Measurements from ENCODE around the gene MAMSTR.

MAMSTR gene

GRCh38 chr19:48674216-48674809 is 45.2 kb downstream of the MAMSTR start:
- Histone ChIP-seq H3K27me3 (replicated peaks; ENCODE audit: control insufficient read depth, insufficient read depth, low read length) (no peaks in the 10 kb centered on the region), H3K4me3 (replicated peaks; ENCODE audit: low read depth, low read length) (no peak overlapping the region), H3K36me3 (ENCODE audit: control insufficient read depth, insufficient read depth, low read length) (no peaks in the 10 kb centered on the region)
- TF ChIP-seq CTCF (IDR thresholded peaks at IDR 0.05; ENCODE audit: insufficient read depth, low read length, poor library complexity, severe bottlenecking), result no peak
- no peak for DNase-seq (ENCODE audit: extremely low read depth, insufficient read length)

GRCh38 chr19:48673436-48674100 is 46.0 kb downstream of the MAMSTR start:
- Histone ChIP-seq H3K27me3 (replicated peaks; ENCODE audit: control insufficient read depth, insufficient read depth, low read length) (no peaks in the 10 kb centered on the region), H3K4me3 (replicated peaks; ENCODE audit: low read depth, low read length) (no peak overlapping the region), H3K36me3 (ENCODE audit: control insufficient read depth, insufficient read depth, low read length) (no peaks in the 10 kb centered on the region)
- TF ChIP-seq CTCF (IDR thresholded peaks at IDR 0.05; ENCODE audit: insufficient read depth, low read length, poor library complexity, severe bottlenecking), result no peak
- DNase-seq (ENCODE audit: extremely low read depth, insufficient read length), result no peak

- H3K27me3 ChIP-seq (replicated peaks; ENCODE audit: control insufficient read depth, insufficient read depth, low read length), result no peaks in the 10 kb centered on the region
- no peak within 1 kb of the TSS for H3K4me3 ChIP-seq (replicated peaks; ENCODE audit: low read depth, low read length)
- no peak for TF ChIP-seq CTCF (IDR thresholded peaks at IDR 0.05; ENCODE audit: insufficient read depth, low read length, poor library complexity, severe bottlenecking)
- no peak for DNase-seq (ENCODE audit: extremely low read depth, insufficient read length)
- H3K36me3 ChIP-seq (ENCODE audit: control insufficient read depth, insufficient read depth, low read length), result no peaks in the 10 kb centered on the region
Observed at GRCh38 chr19:48672994-48673393, 46.5 kb downstream of the MAMSTR start, which contains the start of gene NTN5. TSS of gene NTN5 (minus strand) at chr19:48673017. CDS start at chr19:48670986, 2,031 bp downstream.

- Histone ChIP-seq H3K27me3 (replicated peaks; ENCODE audit: control insufficient read depth, insufficient read depth, low read length) (no peaks in the 10 kb centered on the region), H3K4me3 (replicated peaks; ENCODE audit: low read depth, low read length) (no peak overlapping the region), H3K36me3 (ENCODE audit: control insufficient read depth, insufficient read depth, low read length) (no peaks in the 10 kb centered on the region)
- TF ChIP-seq CTCF (IDR thresholded peaks at IDR 0.05; ENCODE audit: insufficient read depth, low read length, poor library complexity, severe bottlenecking), result no peak
- no peak for DNase-seq (ENCODE audit: extremely low read depth, insufficient read length)
Observed at GRCh38 chr19:48671446-48671995, 48.0 kb downstream of the MAMSTR start.

GRCh38 chr19:48670699-48671445 is 48.7 kb downstream of the MAMSTR start:
- DNase-seq (ENCODE audit: extremely low read depth, insufficient read length), result no peak
- Histone ChIP-seq H3K27me3 (replicated peaks; ENCODE audit: control insufficient read depth, insufficient read depth, low read length) (no peaks in the 10 kb centered on the region), H3K4me3 (replicated peaks; ENCODE audit: low read depth, low read length) (no peak overlapping the region), H3K36me3 (ENCODE audit: control insufficient read depth, insufficient read depth, low read length) (no peaks in the 10 kb centered on the region)
- TF ChIP-seq CTCF (IDR thresholded peaks at IDR 0.05; ENCODE audit: insufficient read depth, low read length, poor library complexity, severe bottlenecking), result no peak
